ENCODE data around the gene MAGI3. TPM values are rescaled to one million over a fixed set of nuclear protein-coding genes. Genes with fewer than 3 reads are reported as not detected.

The MAGI3 gene
- polyA plus RNA-seq, 2 donors, result 7.8 to 11.7 TPM

GRCh38 chr1:113654883-113655282 is 264.6 kb downstream of the MAGI3 start:
- Histone ChIP-seq H3K9me3 (ENCODE audit: control insufficient read depth in 2 of 2, insufficient read depth in 1 of 2, low read depth in 1 of 2, low read length in 1 of 2) (no peaks in the 10 kb centered on the region), H3K4me3 (ENCODE audit: low read depth in 1 of 2, low read length in 2 of 2) (no peak overlapping the region), H3K36me3 (ENCODE audit: control insufficient read depth in 2 of 2, insufficient read depth in 2 of 2, low read length in 1 of 2) (no peaks in the 10 kb centered on the region), H3K4me1 (ENCODE audit: control insufficient read depth in 2 of 2, insufficient read depth in 2 of 2, low read length in 1 of 2) (no peaks in the 10 kb centered on the region), H3K27ac (ENCODE audit: low read depth in 2 of 2, low read length in 1 of 2) (no peak overlapping the region), H3K27me3 (ENCODE audit: control insufficient read depth in 1 of 2, insufficient read depth in 2 of 2, low read length in 2 of 2) (no peaks in the 10 kb centered on the region)
- 97 to 99% methylated on average over 2 of the region's 2 CpGs for WGBS, 2 donors

- Histone ChIP-seq H3K4me3 (ENCODE audit: low read depth in 1 of 2, low read length in 2 of 2) (no peak overlapping the region), H3K36me3 (ENCODE audit: control insufficient read depth in 2 of 2, insufficient read depth in 2 of 2, low read length in 1 of 2) (no peaks in the 10 kb centered on the region), H3K27ac (ENCODE audit: low read depth in 2 of 2, low read length in 1 of 2) (no peak overlapping the region), H3K9me3 (ENCODE audit: control insufficient read depth in 2 of 2, insufficient read depth in 1 of 2, low read depth in 1 of 2, low read length in 1 of 2) (no peaks in the 10 kb centered on the region), H3K27me3 (ENCODE audit: control insufficient read depth in 1 of 2, insufficient read depth in 2 of 2, low read length in 2 of 2) (no peaks in the 10 kb centered on the region), H3K4me1 (ENCODE audit: control insufficient read depth in 2 of 2, insufficient read depth in 2 of 2, low read length in 1 of 2) (no peaks in the 10 kb centered on the region)
- WGBS, 2 donors, result 81 to 83% methylated on average over 3 of the region's 3 CpGs
Observed at GRCh38 chr1:113657126-113657525, 266.8 kb downstream of the MAGI3 start.

- 79 to 88% methylated on average over 3 of the region's 3 CpGs for WGBS, 2 donors
- H3K27me3 ChIP-seq (ENCODE audit: control insufficient read depth in 1 of 2, insufficient read depth in 2 of 2, low read length in 2 of 2), result no peaks in the 10 kb centered on the region
- H3K36me3 ChIP-seq (ENCODE audit: control insufficient read depth in 2 of 2, insufficient read depth in 2 of 2, low read length in 1 of 2), result no peaks in the 10 kb centered on the region
- no peak overlapping the region for H3K27ac ChIP-seq (ENCODE audit: low read depth in 2 of 2, low read length in 1 of 2)
- no peak overlapping the region for H3K4me3 ChIP-seq (ENCODE audit: low read depth in 1 of 2, low read length in 2 of 2)
- no peaks in the 10 kb centered on the region for H3K4me1 ChIP-seq (ENCODE audit: control insufficient read depth in 2 of 2, insufficient read depth in 2 of 2, low read length in 1 of 2)
- no peaks in the 10 kb centered on the region for H3K9me3 ChIP-seq (ENCODE audit: control insufficient read depth in 2 of 2, insufficient read depth in 1 of 2, low read depth in 1 of 2, low read length in 1 of 2)
Observed at GRCh38 chr1:113657556-113658063, 267.3 kb downstream of the MAGI3 start.

- no peaks in the 10 kb centered on the region for H3K36me3 ChIP-seq (ENCODE audit: control insufficient read depth in 2 of 2, insufficient read depth in 2 of 2, low read length in 1 of 2)
- 82 to 86% methylated on average over 9 of the region's 9 CpGs for WGBS, 2 donors
- no peaks in the 10 kb centered on the region for H3K4me1 ChIP-seq (ENCODE audit: control insufficient read depth in 2 of 2, insufficient read depth in 2 of 2, low read length in 1 of 2)
- H3K27ac ChIP-seq (ENCODE audit: low read depth in 2 of 2, low read length in 1 of 2), result no peak overlapping the region
- no peaks in the 10 kb centered on the region for H3K27me3 ChIP-seq (ENCODE audit: control insufficient read depth in 1 of 2, insufficient read depth in 2 of 2, low read length in 2 of 2)
- H3K4me3 ChIP-seq (ENCODE audit: low read depth in 1 of 2, low read length in 2 of 2), result no peak overlapping the region
- H3K9me3 ChIP-seq (ENCODE audit: control insufficient read depth in 2 of 2, insufficient read depth in 1 of 2, low read depth in 1 of 2, low read length in 1 of 2), result no peaks in the 10 kb centered on the region
Observed at GRCh38 chr1:113659035-113659434, 268.7 kb downstream of the MAGI3 start.

- no peaks in the 10 kb centered on the region for H3K4me1 ChIP-seq (ENCODE audit: control insufficient read depth in 2 of 2, insufficient read depth in 2 of 2, low read length in 1 of 2)
- H3K27me3 ChIP-seq (ENCODE audit: control insufficient read depth in 1 of 2, insufficient read depth in 2 of 2, low read length in 2 of 2), result no peaks in the 10 kb centered on the region
- H3K9me3 ChIP-seq (ENCODE audit: control insufficient read depth in 2 of 2, insufficient read depth in 1 of 2, low read depth in 1 of 2, low read length in 1 of 2), result no peaks in the 10 kb centered on the region
- no peaks in the 10 kb centered on the region for H3K36me3 ChIP-seq (ENCODE audit: control insufficient read depth in 2 of 2, insufficient read depth in 2 of 2, low read length in 1 of 2)
- H3K4me3 ChIP-seq (ENCODE audit: low read depth in 1 of 2, low read length in 2 of 2), result no peak overlapping the region
- WGBS, 2 donors, result 80 to 93% methylated on average over 4 of the region's 4 CpGs
- no peak overlapping the region for H3K27ac ChIP-seq (ENCODE audit: low read depth in 2 of 2, low read length in 1 of 2)
Observed at GRCh38 chr1:113659556-113659955, 269.2 kb downstream of the MAGI3 start.

GRCh38 chr1:113660088-113660487 is 269.8 kb downstream of the MAGI3 start:
- 59 to 65% methylated on average over 3 of the region's 3 CpGs for WGBS, 2 donors
- no peaks in the 10 kb centered on the region for H3K4me1 ChIP-seq (ENCODE audit: control insufficient read depth in 2 of 2, insufficient read depth in 2 of 2, low read length in 1 of 2)

GRCh38 chr1:113662101-113662500 is 271.8 kb downstream of the MAGI3 start:
- Histone ChIP-seq H3K4me3 (ENCODE audit: low read depth in 1 of 2, low read length in 2 of 2) (no peak overlapping the region), H3K4me1 (ENCODE audit: control insufficient read depth in 2 of 2, insufficient read depth in 2 of 2, low read length in 1 of 2) (no peaks in the 10 kb centered on the region), H3K27me3 (ENCODE audit: control insufficient read depth in 1 of 2, insufficient read depth in 2 of 2, low read length in 2 of 2) (no peaks in the 10 kb centered on the region), H3K27ac (ENCODE audit: low read depth in 2 of 2, low read length in 1 of 2) (no peak overlapping the region), H3K9me3 (ENCODE audit: control insufficient read depth in 2 of 2, insufficient read depth in 1 of 2, low read depth in 1 of 2, low read length in 1 of 2) (no peaks in the 10 kb centered on the region), H3K36me3 (ENCODE audit: control insufficient read depth in 2 of 2, insufficient read depth in 2 of 2, low read length in 1 of 2) (no peaks in the 10 kb centered on the region)
- 90 to 98% methylated on average over 1 of the region's 1 CpG for WGBS, 2 donors

More at GRCh38 chr1:113660088-113660487, 269.8 kb downstream of the MAGI3 start:
- no peaks in the 10 kb centered on the region for H3K9me3 ChIP-seq (ENCODE audit: control insufficient read depth in 2 of 2, insufficient read depth in 1 of 2, low read depth in 1 of 2, low read length in 1 of 2)
- H3K4me3 ChIP-seq (ENCODE audit: low read depth in 1 of 2, low read length in 2 of 2), result no peak overlapping the region
- H3K36me3 ChIP-seq (ENCODE audit: control insufficient read depth in 2 of 2, insufficient read depth in 2 of 2, low read length in 1 of 2), result no peaks in the 10 kb centered on the region
- no peaks in the 10 kb centered on the region for H3K27me3 ChIP-seq (ENCODE audit: control insufficient read depth in 1 of 2, insufficient read depth in 2 of 2, low read length in 2 of 2)
- no peak overlapping the region for H3K27ac ChIP-seq (ENCODE audit: low read depth in 2 of 2, low read length in 1 of 2)

GRCh38 chr1:113663165-113663951 is 273.0 kb downstream of the MAGI3 start:
- H3K36me3 ChIP-seq (ENCODE audit: control insufficient read depth in 2 of 2, insufficient read depth in 2 of 2, low read length in 1 of 2), result no peaks in the 10 kb centered on the region
- no peaks in the 10 kb centered on the region for H3K27me3 ChIP-seq (ENCODE audit: control insufficient read depth in 1 of 2, insufficient read depth in 2 of 2, low read length in 2 of 2)
- H3K27ac ChIP-seq (ENCODE audit: low read depth in 2 of 2, low read length in 1 of 2), result no peak overlapping the region
- WGBS, 2 donors, result 69 to 79% methylated on average over 5 of the region's 5 CpGs
- H3K4me3 ChIP-seq (ENCODE audit: low read depth in 1 of 2, low read length in 2 of 2), result no peak overlapping the region
- no peaks in the 10 kb centered on the region for H3K9me3 ChIP-seq (ENCODE audit: control insufficient read depth in 2 of 2, insufficient read depth in 1 of 2, low read depth in 1 of 2, low read length in 1 of 2)
- no peaks in the 10 kb centered on the region for H3K4me1 ChIP-seq (ENCODE audit: control insufficient read depth in 2 of 2, insufficient read depth in 2 of 2, low read length in 1 of 2)

- no peaks in the 10 kb centered on the region for H3K27me3 ChIP-seq (ENCODE audit: control insufficient read depth in 1 of 2, insufficient read depth in 2 of 2, low read length in 2 of 2)
Observed at GRCh38 chr1:113665071-113665470, 274.8 kb downstream of the MAGI3 start.

GRCh38 chr1:113666126-113666525 is 275.8 kb downstream of the MAGI3 start:
- H3K27ac ChIP-seq (ENCODE audit: low read depth in 2 of 2, low read length in 1 of 2), result no peak overlapping the region
- H3K36me3 ChIP-seq (ENCODE audit: control insufficient read depth in 2 of 2, insufficient read depth in 2 of 2, low read length in 1 of 2), result no peaks in the 10 kb centered on the region
- no peaks in the 10 kb centered on the region for H3K27me3 ChIP-seq (ENCODE audit: control insufficient read depth in 1 of 2, insufficient read depth in 2 of 2, low read length in 2 of 2)
- no peaks in the 10 kb centered on the region for H3K9me3 ChIP-seq (ENCODE audit: control insufficient read depth in 2 of 2, insufficient read depth in 1 of 2, low read depth in 1 of 2, low read length in 1 of 2)
- no peak overlapping the region for H3K4me3 ChIP-seq (ENCODE audit: low read depth in 1 of 2, low read length in 2 of 2)
- H3K4me1 ChIP-seq (ENCODE audit: control insufficient read depth in 2 of 2, insufficient read depth in 2 of 2, low read length in 1 of 2), result no peaks in the 10 kb centered on the region
- 96 to 97% methylated on average over 2 of the region's 2 CpGs for WGBS, 2 donors

More at GRCh38 chr1:113665071-113665470, 274.8 kb downstream of the MAGI3 start:
- H3K27ac ChIP-seq (ENCODE audit: low read depth in 2 of 2, low read length in 1 of 2), result no peak overlapping the region
- H3K36me3 ChIP-seq (ENCODE audit: control insufficient read depth in 2 of 2, insufficient read depth in 2 of 2, low read length in 1 of 2), result no peaks in the 10 kb centered on the region
- H3K9me3 ChIP-seq (ENCODE audit: control insufficient read depth in 2 of 2, insufficient read depth in 1 of 2, low read depth in 1 of 2, low read length in 1 of 2), result no peaks in the 10 kb centered on the region
- H3K4me1 ChIP-seq (ENCODE audit: control insufficient read depth in 2 of 2, insufficient read depth in 2 of 2, low read length in 1 of 2), result no peaks in the 10 kb centered on the region
- H3K4me3 ChIP-seq (ENCODE audit: low read depth in 1 of 2, low read length in 2 of 2), result no peak overlapping the region
